Muscle of arm (tissue), 12 donors: ENCODE measurements around the gene TGFBR1. TPM values are rescaled to one million over a fixed set of nuclear protein-coding genes. Genes with fewer than 3 reads are reported as not detected.

ENCODE experiments used
- DNase-seq: peaks from one replicate; pipeline ENCODE4 v3.0.0-alpha.2; 2013
- polyA plus RNA-seq, 12 donors: library from polyadenylated mRNA; unstranded; fragments of 120-200 nt; gene quantifications; one replicate each; pipeline ENCODE4 v1.2.1, GENCODE V29; 2013; ENCODE audit not compliant: insufficient read length in 12 of 12

TGFBR1 gene
- polyA plus RNA-seq, 12 donors: 22.1 to 34.1 (median 26.9) TPM; not detected in 1

- DNase-seq: no peak
These were observed 1.6 kb upstream of the TGFBR1 start for GRCh38 chr9:99103054-99103895.

GRCh38 chr9:99103901-99104458, 933 bp upstream of the TGFBR1 start:
- DNase-seq: peak; percentile 69

- peak; percentile 67 for DNase-seq
These were observed 485 bp downstream of the TGFBR1 start for GRCh38 chr9:99105152-99106043.

GRCh38 chr9:99106044-99106375, 1.1 kb downstream of the TGFBR1 start:
- no peak for DNase-seq

DNA sequence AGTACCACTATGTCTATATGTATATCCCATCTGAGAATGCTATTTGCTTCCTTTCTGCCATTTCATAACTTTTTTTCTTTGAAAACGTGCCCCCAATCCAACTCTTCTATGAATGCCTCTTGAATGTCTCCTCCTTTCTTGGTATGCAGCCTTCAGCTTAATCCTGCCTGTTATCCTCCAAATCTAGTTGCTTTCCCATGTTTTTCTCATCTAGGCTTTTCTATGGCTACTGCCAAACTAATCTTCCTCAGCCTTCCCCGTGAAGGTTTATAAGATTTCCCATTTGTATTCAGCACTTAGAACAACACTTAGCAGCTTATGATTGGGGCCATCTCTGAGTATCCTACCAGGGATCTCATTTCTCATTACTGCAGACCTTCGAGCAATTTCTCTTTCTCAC, 2.5 kb downstream of the TGFBR1 start:
- DNase-seq: no peak

GRCh38 chr9:99108131-99108530, 3.2 kb downstream of the TGFBR1 start:
- DNase-seq: no peak

GRCh38 chr9:99109522-99109921, 4.6 kb downstream of the TGFBR1 start:
- DNase-seq: no peak

- no peak for DNase-seq
These were observed 8.0 kb downstream of the TGFBR1 start for GRCh38 chr9:99112750-99113413.

- no peak for DNase-seq
These were observed 8.6 kb downstream of the TGFBR1 start for GRCh38 chr9:99113414-99114048.

- DNase-seq: no peak
These were observed 9.1 kb downstream of the TGFBR1 start for GRCh38 chr9:99114049-99114440.

GRCh38 chr9:99114846-99115500, 10.1 kb downstream of the TGFBR1 start:
- DNase-seq: no peak

GRCh38 chr9:99116003-99116411, 11.1 kb downstream of the TGFBR1 start:
- no peak for DNase-seq

DNA sequence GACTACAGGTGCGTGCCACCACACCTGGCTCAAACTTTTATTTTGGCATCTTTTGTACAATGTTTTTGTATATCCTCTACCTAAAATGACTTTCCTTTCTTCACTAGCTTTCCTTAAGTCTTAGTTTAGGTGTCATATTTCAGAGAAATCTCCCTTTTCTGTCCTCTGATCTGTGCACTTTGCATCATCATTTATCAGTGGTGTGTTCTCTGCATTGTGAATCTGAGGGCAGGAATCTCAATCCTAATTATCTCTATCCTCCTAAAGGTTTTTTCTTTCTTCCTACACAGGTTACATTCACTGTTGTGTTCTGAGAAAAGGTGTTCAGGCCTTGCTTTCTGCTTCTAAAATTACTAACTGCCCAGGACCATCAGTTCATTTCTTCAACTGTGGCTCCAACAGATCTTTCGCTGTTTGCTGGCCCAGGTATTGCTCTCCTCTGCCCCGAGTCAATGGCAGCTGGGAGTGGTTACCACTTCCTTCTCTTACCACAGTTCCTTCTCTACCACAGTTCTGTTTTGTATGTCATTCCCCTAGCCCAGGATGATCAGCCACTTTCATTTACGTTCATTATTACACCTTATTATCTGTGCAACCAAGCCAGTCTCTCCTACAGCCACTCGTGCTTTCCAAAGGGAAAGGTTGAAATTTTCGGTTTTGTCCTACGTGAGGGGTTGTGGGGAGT, 14.0 kb downstream of the TGFBR1 start:
- DNase-seq: no peak

DNA sequence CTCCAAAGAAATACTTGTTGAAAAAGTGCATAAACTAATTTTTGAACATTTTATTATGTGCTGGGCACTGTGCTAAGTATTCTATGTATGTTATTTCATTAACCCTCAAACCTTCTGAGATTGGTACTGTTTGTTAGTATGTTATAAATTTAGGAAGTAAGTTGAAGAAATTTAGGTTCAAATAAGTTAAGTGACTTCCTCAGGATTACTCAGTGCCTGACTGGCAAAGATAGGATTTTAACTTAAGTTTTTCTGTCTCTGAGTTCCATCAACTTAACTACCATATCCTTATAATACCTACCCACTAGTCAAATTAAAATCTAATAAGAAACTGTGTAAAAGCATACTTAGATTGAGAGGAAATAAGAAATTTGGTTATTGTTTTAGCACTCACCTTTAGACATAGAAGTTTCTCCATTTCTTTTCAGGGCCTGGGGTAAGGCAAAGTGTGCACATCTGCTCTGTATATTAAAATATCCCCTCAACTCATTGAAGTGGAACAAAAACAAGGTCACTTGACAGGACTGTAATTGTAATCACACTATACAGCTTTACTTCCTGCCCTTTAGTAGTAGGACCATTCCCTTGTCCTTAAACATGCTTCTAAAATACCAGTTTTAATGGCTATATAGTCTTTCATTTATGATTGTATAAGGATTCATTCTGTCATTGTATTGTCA, 15.2 kb downstream of the TGFBR1 start:
- DNase-seq: no peak

GRCh38 chr9:99121604-99122003, 16.7 kb downstream of the TGFBR1 start:
- no peak for DNase-seq

- DNase-seq: no peak
These were observed 19.8 kb downstream of the TGFBR1 start for GRCh38 chr9:99124534-99125255.

GRCh38 chr9:99125446-99125845, 20.5 kb downstream of the TGFBR1 start:
- DNase-seq: no peak

GRCh38 chr9:99126312-99126711, 21.4 kb downstream of the TGFBR1 start:
- no peak for DNase-seq
